HG03039 (cell line): Measurements from ENCODE around the gene ANKRD55.
"Not testable (repeated sequence)": the region's sequence is repeated elsewhere in the genome, so short reads cannot be mapped to it uniquely, and the experiment has no call there.

Experiments
- ATAC-seq: cut with Tn5 transposase; IDR thresholded peaks from one replicate; pipeline ENCODE4 v1.9.1; 2021; ENCODE audit warnings: mild to moderate bottlenecking, moderate library complexity; ENCODE audit not compliant: unreplicated experiment

The ANKRD55 gene

GRCh38 chr5:56110646-56111403 lies 122.3 kb downstream of the ANKRD55 start:
- no peak for ATAC-seq

GRCh38 chr5:56108246-56108645 lies 124.9 kb downstream of the ANKRD55 start:
- ATAC-seq: no peak

GRCh38 chr5:56106837-56107236 lies 126.3 kb downstream of the ANKRD55 start:
- no peak for ATAC-seq

GRCh38 chr5:56105511-56106291 lies 127.4 kb downstream of the ANKRD55 start:
- ATAC-seq: no peak

- ATAC-seq: no peak
These were observed 130.2 kb downstream of the ANKRD55 start for GRCh38 chr5:56102889-56103288.

- ATAC-seq: not testable (repeated sequence)
These were observed 130.9 kb downstream of the ANKRD55 start for GRCh38 chr5:56102207-56102606.

GRCh38 chr5:56101180-56101579 lies 131.9 kb downstream of the ANKRD55 start:
- no peak for ATAC-seq

- no peak for ATAC-seq
These were observed 132.5 kb downstream of the ANKRD55 start for GRCh38 chr5:56100439-56101176.

GRCh38 chr5:56099346-56099745 lies 133.8 kb downstream of the ANKRD55 start:
- no peak for ATAC-seq

GRCh38 chr5:56097055-56097454 lies 136.1 kb downstream of the ANKRD55 start:
- ATAC-seq: no peak

GRCh38 chr5:56095579-56096102 lies 137.5 kb downstream of the ANKRD55 start:
- ATAC-seq: peak; percentile 70

GRCh38 chr5:56094579-56095361 lies 138.4 kb downstream of the ANKRD55 start:
- ATAC-seq: no peak

- ATAC-seq: no peak
These were observed 139.2 kb downstream of the ANKRD55 start for GRCh38 chr5:56093970-56094369.

- ATAC-seq: no peak
These were observed 141.0 kb downstream of the ANKRD55 start for GRCh38 chr5:56092115-56092514.

- no peak for ATAC-seq
These were observed 141.5 kb downstream of the ANKRD55 start for GRCh38 chr5:56091664-56092063.

- no peak for ATAC-seq
These were observed 142.2 kb downstream of the ANKRD55 start for GRCh38 chr5:56090793-56091460.

GRCh38 chr5:56088967-56089829 lies 143.9 kb downstream of the ANKRD55 start:
- ATAC-seq: peak; percentile 95

GRCh38 chr5:56088431-56088949 lies 144.6 kb downstream of the ANKRD55 start:
- no peak for ATAC-seq

GRCh38 chr5:56085193-56085592 lies 147.9 kb downstream of the ANKRD55 start:
- ATAC-seq: no peak
